Cardiac muscle cell (in vitro differentiated cells and primary cell): Measurements from ENCODE around the gene MMP23B. TPM values are rescaled to one million over a fixed set of nuclear protein-coding genes. Genes with fewer than 3 reads are reported as not detected.
"Not testable (repeated sequence)": the region's sequence is repeated elsewhere in the genome, so short reads cannot be mapped to it uniquely, and the experiment has no call there.

Experiments used
- DNase-seq, 2 donors: peaks; one replicate each; pipeline versions ENCODE4 v3.0.0 to v3.0.0-alpha.2; 2010 to 2017; ENCODE audit warnings: low read depth in 1 of 2, low spot score in 1 of 2
- H3K27ac ChIP-seq: fragments of 200-600 bp; sonication (generic); 2 replicates; pipeline ENCODE4 v1.5.1; 2016
- H3K27me3 ChIP-seq: fragments of 200-600 bp; sonication (generic); 2 replicates; pipeline ENCODE4 v1.6.0; 2016; ENCODE audit warnings: control low read depth
- H3K36me3 ChIP-seq: fragments of 200-600 bp; sonication (generic); 2 replicates; pipeline ENCODE4 v1.5.1; 2016; ENCODE audit warnings: control low read depth
- H3K4me1 ChIP-seq: fragments of 200-600 bp; sonication (generic); 2 replicates; pipeline ENCODE4 v1.8.1; 2017; ENCODE audit warnings: low read depth, mild to moderate bottlenecking, mixed run types
- H3K4me3 ChIP-seq: fragments of 200-600 bp; sonication (generic); 2 replicates; pipeline ENCODE4 v1.5.1; 2016; ENCODE audit warnings: mild to moderate bottlenecking
- H3K9me3 ChIP-seq: fragments of 200-600 bp; sonication (generic); 2 replicates; pipeline ENCODE4 v1.5.1; 2017; ENCODE audit warnings: low read depth, mild to moderate bottlenecking, control low read depth
- CTCF ChIP-seq: IDR thresholded peaks from 2 replicates; pipeline ENCODE4 v1.5.1; 2012; ENCODE audit warnings: low read depth, mild to moderate bottlenecking, low read length
- polyA plus RNA-seq: library from polyadenylated mRNA; unstranded; fragments of >200 nt; fragmentation: Nextera tagmentation; extraction: Ambion mirVana; gene quantifications from 2 replicates; pipeline ENCODE4 v1.2.1, GENCODE V29; 2016
- total RNA-seq: library from RNA; depleted of rRNA; stranded (reverse); fragments of >200 nt; gene quantifications from 2 replicates; pipeline ENCODE4 v1.2.3, GENCODE V29; 2016

MMP23B gene
- total and polyA plus RNA-seq, 2 experiments from 2014 or later = 14.1 to 23.6 TPM

DNA sequence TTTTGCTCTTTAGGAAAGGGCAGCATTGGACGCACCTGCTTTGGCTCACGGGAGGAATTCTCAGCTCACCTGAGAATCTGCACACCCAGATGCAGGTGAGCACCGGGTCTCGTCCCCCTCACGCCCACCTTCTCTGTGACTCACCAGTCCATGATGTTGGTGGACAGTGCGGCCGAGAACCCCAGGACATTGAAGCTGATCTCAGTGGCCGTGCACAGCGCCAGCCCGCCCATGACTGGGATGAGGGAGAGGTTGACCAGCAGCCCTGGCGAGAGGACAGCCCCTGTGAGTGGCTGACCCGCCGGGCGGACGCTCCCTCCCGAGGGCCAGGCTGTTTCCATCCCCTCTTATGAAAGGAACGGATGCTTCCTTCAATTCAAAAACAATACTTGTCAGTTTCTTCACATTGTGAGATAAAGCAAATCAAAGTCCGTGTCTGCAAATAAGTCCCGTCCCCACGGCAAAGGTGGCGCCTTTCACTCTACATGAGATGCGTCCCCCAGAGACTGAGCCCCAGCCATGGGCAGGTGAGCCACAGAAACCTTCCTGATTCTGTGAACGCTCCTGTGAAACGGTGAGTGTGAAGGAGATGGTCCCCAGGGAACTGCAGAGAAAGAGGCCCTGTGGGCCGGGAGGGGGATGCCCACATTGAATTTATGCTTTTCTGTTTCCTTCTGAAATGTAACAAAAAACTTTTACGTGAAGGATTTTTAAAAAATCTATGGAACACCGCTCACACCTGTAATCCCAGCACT lies 39.6 kb downstream of the MMP23B start:
- TF ChIP-seq CTCF = no peak
- DNase-seq = no peak
- H3K4me1 ChIP-seq = no peaks in the 10 kb centered on the region
- H3K9me3 ChIP-seq = no peaks in the 10 kb centered on the region
- no peaks in the 10 kb centered on the region for H3K27me3 ChIP-seq
- H3K27ac ChIP-seq = no peak overlapping the region
- H3K36me3 ChIP-seq = peaks cover 12% of the 10 kb centered on the region
- no peak overlapping the region for H3K4me3 ChIP-seq

- no peak for TF ChIP-seq CTCF
- no peak for DNase-seq
Observed at GRCh38 chr1:1672181-1672965, 40.4 kb downstream of the MMP23B start.

DNA sequence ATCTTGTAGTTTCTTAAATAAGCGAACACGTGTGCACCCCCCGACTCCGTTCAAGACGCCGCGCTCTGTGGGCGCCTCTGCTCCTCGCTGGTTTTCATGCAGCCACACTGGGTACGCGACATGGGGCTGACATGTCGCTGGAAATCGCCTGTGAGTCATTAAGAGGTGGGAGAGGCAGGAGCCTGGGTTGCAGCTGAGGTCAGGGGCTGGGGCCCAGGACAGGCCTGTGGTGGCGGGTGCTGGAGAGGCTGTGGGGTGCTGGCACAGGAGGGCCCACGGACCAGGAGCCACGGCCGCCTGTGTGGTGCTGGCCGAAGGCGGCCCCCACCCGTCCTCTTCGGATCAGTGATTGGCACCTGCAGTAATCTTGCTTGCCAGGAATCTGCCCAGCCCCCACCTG lies 42.8 kb downstream of the MMP23B start:
- H3K36me3 ChIP-seq, H3K4me1 ChIP-seq, H3K4me3 ChIP-seq, H3K27me3 ChIP-seq, H3K9me3 ChIP-seq, H3K27ac ChIP-seq, DNase-seq: not testable (repeated sequence)

More at GRCh38 chr1:1672181-1672965, 40.4 kb downstream of the MMP23B start:
- Histone ChIP-seq H3K4me3 (no peak overlapping the region), H3K4me1 (no peaks in the 10 kb centered on the region), H3K27ac (no peak overlapping the region), H3K9me3 (no peaks in the 10 kb centered on the region), H3K36me3 (peaks cover 11% of the 10 kb centered on the region), H3K27me3 (no peaks in the 10 kb centered on the region)

DNA sequence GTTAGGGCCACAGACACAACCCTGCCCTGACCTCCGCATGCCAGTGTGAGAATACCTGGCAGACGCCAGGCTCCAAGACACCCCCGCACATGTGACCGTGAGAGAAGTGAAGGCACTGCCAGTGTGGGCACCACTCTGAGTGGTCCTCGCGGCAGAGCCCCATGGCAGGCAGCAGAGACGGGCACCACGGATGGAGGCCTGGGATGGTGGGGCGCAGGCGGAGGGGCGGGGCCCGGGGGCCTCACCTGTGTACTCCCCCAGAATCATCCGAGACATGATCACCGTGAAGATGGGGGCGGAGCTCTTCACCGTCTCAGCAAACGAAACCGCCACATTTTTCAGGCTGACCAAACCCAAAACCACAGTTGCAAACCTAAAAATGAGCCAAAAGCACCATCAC lies 43.2 kb downstream of the MMP23B start:
- not testable (repeated sequence) for H3K4me1 ChIP-seq, H3K36me3 ChIP-seq, H3K9me3 ChIP-seq, H3K27ac ChIP-seq, DNase-seq, H3K4me3 ChIP-seq, H3K27me3 ChIP-seq

DNA sequence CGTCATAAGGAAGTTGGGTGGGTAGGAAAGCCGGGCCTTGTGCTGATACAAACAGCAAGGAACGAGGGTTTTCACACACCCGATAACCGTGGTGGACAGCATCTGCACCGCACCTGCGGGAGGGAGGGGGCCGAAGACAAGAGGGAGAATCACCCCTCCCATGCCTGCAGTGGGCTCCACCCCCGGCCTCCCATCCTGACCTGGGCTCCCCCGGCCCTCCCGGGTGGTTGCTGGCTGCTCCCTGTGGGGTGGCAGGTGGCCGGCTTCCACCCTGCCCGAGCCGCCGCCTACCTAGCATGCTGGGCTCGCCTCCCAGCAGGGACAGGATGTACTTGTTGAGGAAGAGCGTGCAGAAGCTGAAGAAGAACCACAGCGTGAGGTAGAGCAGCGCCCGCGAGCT lies 44.1 kb downstream of the MMP23B start:
- not testable (repeated sequence) for H3K4me3 ChIP-seq, H3K36me3 ChIP-seq, H3K9me3 ChIP-seq, H3K4me1 ChIP-seq, DNase-seq, H3K27ac ChIP-seq, H3K27me3 ChIP-seq

GRCh38 chr1:1677718-1678580 lies 46.0 kb downstream of the MMP23B start:
- DNase-seq = no peak
- H3K27ac ChIP-seq = peak overlapping the region; percentile 40

More at GRCh38 chr1:1677718-1678580, 46.0 kb downstream of the MMP23B start:
- H3K27me3 ChIP-seq = no peaks in the 10 kb centered on the region
- no peaks in the 10 kb centered on the region for H3K4me1 ChIP-seq
- TF ChIP-seq CTCF = no peak
- no peak overlapping the region for H3K4me3 ChIP-seq
- no peaks in the 10 kb centered on the region for H3K36me3 ChIP-seq
- no peaks in the 10 kb centered on the region for H3K9me3 ChIP-seq
